ENCODE data around the gene FADS1. TPM values are rescaled to one million over a fixed set of nuclear protein-coding genes. Genes with fewer than 3 reads are reported as not detected.

FADS1 gene
- total and polyA plus RNA-seq, 2 of the 13 experiments (the other 11 are each of a cell fraction or from before 2014, with no cell fraction given), result 91.8 to 108 TPM

GRCh38 chr11:61787928-61788491, 28.8 kb downstream of the FADS1 start:
- Histone ChIP-seq H4K20me1 (ENCODE audit: insufficient read depth, low read length) (no peaks in the 10 kb centered on the region), H3K27me3 (ENCODE audit: control insufficient read depth in 1 of 2, insufficient read depth in 2 of 2, low read length in 2 of 2) (no peaks in the 10 kb centered on the region; a peak in 1 of 5 replicates), H3K27ac (ENCODE audit: extremely low read length, insufficient read depth, low read length) (peak overlapping the region; percentile 21), H3K4me1 (ENCODE audit: insufficient read depth, low read length) (peaks cover 17% of the 10 kb centered on the region), H3K9me3 (ENCODE audit: low read length) (no peaks in the 10 kb centered on the region), H3K79me2 (ENCODE audit: insufficient read depth, low read length) (peaks cover 15% of the 10 kb centered on the region), H3K36me3 (replicated peaks in 1 of 2; ENCODE audit: control insufficient read depth in 1 of 2, insufficient read depth in 2 of 2, low read length in 2 of 2) (peaks cover 20 to 65% of the 10 kb centered on the region in 2 experiments), H3K4me3 (replicated peaks in 1 of 3; ENCODE audit: insufficient read depth in 1 of 3, low read depth in 2 of 3, low read length in 3 of 3) (no peak overlapping the region), H3K9ac (ENCODE audit: insufficient read depth, low read depth, low read length) (no peak overlapping the region), H3K4me2 (ENCODE audit: low read depth, low read length) (no peak overlapping the region), H2AFZ (ENCODE audit: low read length) (no peak overlapping the region)
- FAIRE-seq (no peak), ATAC-seq (peak; percentile 56), DNase-seq (ENCODE audit: low spot score) (peak; percentile 74)
- BruUV-seq (replicated peaks), result no TSS peak
- in situ Hi-C loops (cut with HindIII; ENCODE audit: extremely low pct_ligation_motif_present, low pct_unique_long_range_greater_than_20kb) (no loop called here), intact Hi-C loops (cut with micrococcal nuclease; ENCODE audit: unreplicated experiment) (loop anchor here (1.0 kb wide), 1 partner anchor 41 kb away; no protein-coding TSS in a partner anchor)
- CTCF ChIA-PET (ENCODE audit: low intra/inter-chr PET ratio, low total read pairs), result interaction anchor here (2.3 to 2.8 kb wide), 2 partner anchors 36 to 40 kb away, joined by 18 to 24 read pairs; partner anchors contain the start of gene MYRF
- 41% methylated on average over 8 of the region's 9 CpGs for WGBS (ENCODE audit: low lambda C conversion rate)
- POLR2A ChIA-PET, result interaction anchor here (0.7 to 2.6 kb wide), 7 partner anchors 9 to 167 kb away, joined by 3 to 17 read pairs (median 9); partner anchors contain the start of gene FADS1
- TF ChIP-seq ATRX (CRISPR knock-in tag; IDR thresholded peaks at IDR 0.05; ENCODE audit: borderline replicate concordance) (no peak), POLR2G (IDR thresholded peaks at IDR 0.05; ENCODE audit: low read depth, low read length) (peak; percentile 26; the same call in 1 of the 2 replicates), CTCF (CRISPR knock-in tag; IDR thresholded peaks at IDR 0.05) (peak; percentile 87), HNRNPL (IDR thresholded peaks at IDR 0.05; ENCODE audit: low read depth, low read length) (peak; percentile 49; the same call in 1 of the 2 replicates), HIC2 (CRISPR knock-in tag; IDR thresholded peaks at IDR 0.05; ENCODE audit: low read depth) (peak; percentile 50; the same call in 1 of the 2 replicates), STAG1 (CRISPR knock-in tag; IDR thresholded peaks at IDR 0.05) (peak; percentile 79), PPARG (CRISPR knock-in tag; conservative IDR thresholded peaks at IDR 0.05) (0 out of 2 replicates have a peak, but pooled peaks have one; percentile 36), GABPA (IDR thresholded peaks at IDR 0.05; ENCODE audit: low read depth, low read length) (no peak), GABPA (CRISPR knock-in tag; IDR thresholded peaks at IDR 0.05; ENCODE audit: low read depth) (peak; percentile 32; the same call in 1 of the 2 replicates), ZFY (CRISPR knock-in tag; IDR thresholded peaks at IDR 0.05) (peak; percentile 26; the same call in 1 of the 2 replicates), ISL2 (CRISPR knock-in tag; IDR thresholded peaks at IDR 0.05) (0 out of 2 replicates have a peak, but pooled peaks have one; percentile 30)
- TF ChIP-seq, protein P1, sequence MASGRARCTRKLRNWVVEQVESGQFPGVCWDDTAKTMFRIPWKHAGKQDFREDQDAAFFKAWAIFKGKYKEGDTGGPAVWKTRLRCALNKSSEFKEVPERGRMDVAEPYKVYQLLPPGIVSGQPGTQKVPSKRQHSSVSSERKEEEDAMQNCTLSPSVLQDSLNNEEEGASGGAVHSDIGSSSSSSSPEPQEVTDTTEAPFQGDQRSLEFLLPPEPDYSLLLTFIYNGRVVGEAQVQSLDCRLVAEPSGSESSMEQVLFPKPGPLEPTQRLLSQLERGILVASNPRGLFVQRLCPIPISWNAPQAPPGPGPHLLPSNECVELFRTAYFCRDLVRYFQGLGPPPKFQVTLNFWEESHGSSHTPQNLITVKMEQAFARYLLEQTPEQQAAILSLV (CRISPR knock-in tag; IDR thresholded peaks at IDR 0.05; ENCODE audit: borderline replicate concordance), result peak; percentile 41; the same call in 1 of the 2 replicates
- TF ChIP-seq, protein P2, sequence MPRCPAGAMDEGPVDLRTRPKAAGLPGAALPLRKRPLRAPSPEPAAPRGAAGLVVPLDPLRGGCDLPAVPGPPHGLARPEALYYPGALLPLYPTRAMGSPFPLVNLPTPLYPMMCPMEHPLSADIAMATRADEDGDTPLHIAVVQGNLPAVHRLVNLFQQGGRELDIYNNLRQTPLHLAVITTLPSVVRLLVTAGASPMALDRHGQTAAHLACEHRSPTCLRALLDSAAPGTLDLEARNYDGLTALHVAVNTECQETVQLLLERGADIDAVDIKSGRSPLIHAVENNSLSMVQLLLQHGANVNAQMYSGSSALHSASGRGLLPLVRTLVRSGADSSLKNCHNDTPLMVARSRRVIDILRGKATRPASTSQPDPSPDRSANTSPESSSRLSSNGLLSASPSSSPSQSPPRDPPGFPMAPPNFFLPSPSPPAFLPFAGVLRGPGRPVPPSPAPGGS (CRISPR knock-in tag; IDR thresholded peaks at IDR 0.05), result no peak

Measured in HepG2 (cell line).